ENCODE data around the gene TRPV6.

DNA sequence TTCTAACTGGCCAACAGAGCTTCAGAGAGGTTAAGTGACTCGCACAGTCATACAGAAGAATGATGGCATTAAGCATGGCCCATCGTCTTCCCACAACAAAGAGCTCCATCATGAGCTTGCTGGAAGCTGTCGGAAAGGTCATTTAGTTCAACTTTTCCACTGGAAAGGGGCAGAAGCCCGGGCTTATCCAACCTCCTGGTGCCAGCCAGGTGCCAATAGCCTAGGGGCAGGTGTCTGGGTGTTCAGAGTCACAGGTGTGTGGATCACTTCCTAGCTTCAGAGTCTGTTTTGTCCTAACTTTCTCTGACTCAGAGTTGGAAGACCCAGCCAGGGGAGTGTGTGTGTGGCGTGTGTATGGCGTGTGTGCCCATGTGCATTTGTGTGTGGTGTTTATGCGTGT is 1.3 kb upstream of the TRPV6 start:
- TF ChIP-seq CTCF (IDR thresholded peaks at IDR 0.05 in 2 of 3, conservative IDR thresholded peaks at IDR 0.05 in 1 of 3; ENCODE audit: borderline replicate concordance in 1 of 3, insufficient read depth in 1 of 3, low read depth in 2 of 3, low read length in 2 of 3) (no peak), EZH2 (IDR thresholded peaks at IDR 0.05) (no peak), POLR2AphosphoS5 (IDR thresholded peaks at IDR 0.05; ENCODE audit: low read depth, low read length) (no peak), RAD21 (IDR thresholded peaks at IDR 0.05; ENCODE audit: low read depth) (no peak), FOSL1 (IDR thresholded peaks at IDR 0.05; ENCODE audit: low read depth) (no peak), JUND (IDR thresholded peaks at IDR 0.05) (no peak), POLR2A (IDR thresholded peaks at IDR 0.05; ENCODE audit: borderline replicate concordance, extremely low read depth, insufficient read depth, insufficient read length) (no peak)
